ENCODE results near the gene MMP23B. TPM values are rescaled to one million over a fixed set of nuclear protein-coding genes. Genes with fewer than 3 reads are reported as not detected.

MMP23B gene
- total RNA-seq, 4 donors from 2014 or later = 1.2 to 6.6 (median 3.8) TPM

GRCh38 chr1:1598051-1598719 is 33.8 kb upstream of the MMP23B start:
- Histone ChIP-seq H3K9me3 (no peaks in the 10 kb centered on the region), H3K27me3 (peaks cover 0 to 42% of the 10 kb centered on the region in 2 donors), H3K36me3 (no peaks in the 10 kb centered on the region), H3K27ac (no peak overlapping the region), H3K4me1 (peaks cover 0 to 26% (median 4%) of the 10 kb centered on the region in 4 donors), H3K4me3 (no peak overlapping the region)
- DNase-seq (ENCODE audit: low spot score in 2 of 2) = no peak
- 80 to 84% methylated on average over 27 to 28 of the region's 28 CpGs for WGBS, 2 donors
- TF ChIP-seq EP300 (IDR thresholded peaks at IDR 0.05) (no peak), POLR2A (IDR thresholded peaks at IDR 0.05) (no peak), CTCF (IDR thresholded peaks at IDR 0.05) (no peak)

- no peak overlapping the region for H3K27ac ChIP-seq
- no peak for TF ChIP-seq CTCF (IDR thresholded peaks at IDR 0.05)
- H3K36me3 ChIP-seq = no peaks in the 10 kb centered on the region
- 83 to 88% methylated on average over 10 to 13 of the region's 13 CpGs for WGBS, 2 donors
- no peak overlapping the region for H3K4me3 ChIP-seq
- peaks cover 0 to 42% of the 10 kb centered on the region in 2 donors for H3K27me3 ChIP-seq
- H3K9me3 ChIP-seq = no peaks in the 10 kb centered on the region
- DNase-seq (ENCODE audit: low spot score in 2 of 2) = no peak
- peaks cover 0 to 26% (median 4%) of the 10 kb centered on the region in 4 donors for H3K4me1 ChIP-seq
Measured at GRCh38 chr1:1598720-1599029, 33.3 kb upstream of the MMP23B start.

DNA sequence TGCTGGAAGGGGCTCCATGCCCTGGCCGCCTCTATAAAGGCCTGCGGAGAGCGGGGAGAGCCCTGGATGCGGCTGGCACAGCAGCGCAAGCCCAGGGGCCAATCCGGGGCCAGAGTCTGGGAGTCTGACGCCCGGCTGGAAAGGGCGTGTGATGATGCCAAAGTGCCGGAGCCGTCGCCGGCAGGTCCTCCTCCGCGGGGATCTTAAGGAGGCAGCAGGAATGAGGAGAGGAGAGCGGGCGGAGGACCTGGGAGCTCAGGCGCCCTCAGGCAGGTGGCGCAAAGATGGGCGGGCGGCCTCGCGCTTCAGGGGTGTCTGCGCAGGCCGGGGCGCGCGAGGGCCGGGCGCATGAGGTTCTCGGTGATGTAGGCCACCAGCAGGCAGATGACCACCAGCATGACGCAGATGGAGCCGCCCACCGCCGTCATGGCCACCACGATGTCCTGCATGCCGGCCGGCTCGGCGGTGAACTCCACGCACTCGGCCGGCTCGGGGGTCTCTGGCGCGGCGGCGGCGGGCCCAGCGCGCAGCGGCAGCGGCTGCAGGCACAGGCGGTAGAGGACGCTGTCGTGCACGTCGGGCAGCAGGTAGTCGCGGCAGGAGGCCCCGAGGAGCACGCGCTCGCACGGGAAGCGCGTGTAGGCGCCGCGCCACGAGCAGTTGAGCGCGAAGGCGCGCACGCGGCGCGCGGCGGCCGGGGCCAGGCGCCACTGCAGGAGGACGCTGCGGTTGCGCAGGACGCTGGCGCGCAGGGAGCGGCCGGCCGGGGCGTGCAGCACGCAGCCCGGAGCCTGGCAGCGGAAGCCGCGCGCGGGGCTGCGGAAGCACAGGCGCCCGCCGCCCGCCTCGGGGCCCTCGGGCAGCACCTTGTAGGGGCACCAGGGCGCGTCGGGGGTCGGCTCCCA is 32.7 kb upstream of the MMP23B start:
- DNase-seq (ENCODE audit: low spot score in 2 of 2) = no peak
- H3K27ac ChIP-seq = no peak overlapping the region
- H3K4me1 ChIP-seq = peaks cover 0 to 26% (median 4%) of the 10 kb centered on the region in 4 donors
- peaks cover 0 to 42% of the 10 kb centered on the region in 2 donors for H3K27me3 ChIP-seq
- WGBS, 2 donors = 7 to 9% methylated on average over 21 to 62 of the region's 111 CpGs
- H3K36me3 ChIP-seq = no peaks in the 10 kb centered on the region
- no peaks in the 10 kb centered on the region for H3K9me3 ChIP-seq
- H3K4me3 ChIP-seq = peak overlapping the region in 1 of 4 donors; percentile 43
- TF ChIP-seq CTCF (IDR thresholded peaks at IDR 0.05) (no peak), POLR2A (IDR thresholded peaks at IDR 0.05) (no peak), EP300 (IDR thresholded peaks at IDR 0.05) (no peak)

GRCh38 chr1:1599935-1600860 is 31.8 kb upstream of the MMP23B start, which contains the start of gene FNDC10:
TSS of gene FNDC10 (minus strand) at chr1:1600135. CDS start at chr1:1600015, 120 bp downstream.
- H3K27me3 ChIP-seq = peaks cover 0 to 42% of the 10 kb centered on the region in 2 donors
- DNase-seq (ENCODE audit: low spot score in 2 of 2) = no peak

More at GRCh38 chr1:1599935-1600860, 31.8 kb upstream of the MMP23B start, which contains the start of gene FNDC10:
- Histone ChIP-seq H3K36me3 (no peaks in the 10 kb centered on the region), H3K27ac (no peak within 1 kb of the TSS), H3K4me3 (peak within 1 kb of the TSS in 2 of 4 donors; percentile 41 to 55), H3K4me1 (peaks cover 0 to 26% (median 4%) of the 10 kb centered on the region in 4 donors), H3K9me3 (no peaks in the 10 kb centered on the region)
- WGBS, 2 donors = 3 to 12% methylated on average over 23 to 78 of the region's 125 CpGs
- TF ChIP-seq POLR2A (IDR thresholded peaks at IDR 0.05) (no peak), EP300 (IDR thresholded peaks at IDR 0.05) (no peak), CTCF (IDR thresholded peaks at IDR 0.05) (no peak)

Data from tibial nerve (tissue), 4 donors.